Liver (tissue), 9 donors: ENCODE data around the gene ST3GAL3. TPM values are rescaled to one million over a fixed set of nuclear protein-coding genes. Genes with fewer than 3 reads are reported as not detected.

Experiments used
- DNase-seq: peaks from one replicate; pipeline ENCODE4 v3.0.0-alpha.2; 2017; ENCODE audit warnings: low spot score
- H3K27ac ChIP-seq, 2 donors: one replicate each; pipeline ENCODE4 v1.7.0; 2013; ENCODE audit warnings: inconsistent platforms in 2 of 2, low read length in 2 of 2, control low read depth in 1 of 2, low read depth in 1 of 2, mild to moderate bottlenecking in 1 of 2
- H3K27me3 ChIP-seq, 4 donors: one replicate each; pipeline versions ENCODE4 v1.6.1 to v1.7.0; 2013; ENCODE audit warnings: low read length in 3 of 4, inconsistent platforms in 1 of 4, mild to moderate bottlenecking in 1 of 4, moderate library complexity in 1 of 4; ENCODE audit not compliant: control insufficient read depth in 4 of 4, insufficient read depth in 4 of 4
- H3K36me3 ChIP-seq, 4 donors: one replicate each; pipeline versions ENCODE4 v1.6.1 to v1.7.0; 2013; ENCODE audit warnings: low read length in 3 of 4, mild to moderate bottlenecking in 3 of 4, low read depth in 1 of 4, moderate library complexity in 1 of 4; ENCODE audit not compliant: control insufficient read depth in 4 of 4, insufficient read depth in 3 of 4
- H3K4me1 ChIP-seq, 4 donors: one replicate each; pipeline versions ENCODE4 v1.6.1 to v1.7.0; 2013; ENCODE audit warnings: low read length in 3 of 4, mild to moderate bottlenecking in 3 of 4, moderate library complexity in 1 of 4; ENCODE audit not compliant: control insufficient read depth in 4 of 4, insufficient read depth in 4 of 4
- H3K4me3 ChIP-seq, 3 donors: one replicate each; pipeline versions ENCODE4 v1.6.1 to v1.7.0; 2013; ENCODE audit warnings: low read length in 3 of 3, control low read depth in 1 of 3, low read depth in 1 of 3, mild to moderate bottlenecking in 1 of 3
- H3K9ac ChIP-seq, 2 donors: one replicate each; pipeline ENCODE4 v1.7.0; 2013; ENCODE audit warnings: low read length in 2 of 2, mild to moderate bottlenecking in 2 of 2, moderate library complexity in 2 of 2, control low read depth in 1 of 2, low read depth in 1 of 2
- H3K9me3 ChIP-seq, 4 donors: one replicate each; pipeline versions ENCODE4 v1.6.1 to v1.7.0; 2013; ENCODE audit warnings: low read length in 3 of 4; ENCODE audit not compliant: control insufficient read depth in 4 of 4
- EGR1 ChIP-seq, 2 donors: IDR thresholded peaks; 2 replicates each; pipeline ENCODE4 v1.6.1; 2016 to 2018; ENCODE audit warnings: antibody characterized with exemption in 2 of 2, low read depth in 2 of 2
- FOXA1 ChIP-seq: IDR thresholded peaks from 2 replicates; pipeline ENCODE4 v1.6.1; 2016; ENCODE audit warnings: antibody characterized with exemption
- FOXA2 ChIP-seq: IDR thresholded peaks from 2 replicates; pipeline ENCODE4 v1.6.1; 2016; ENCODE audit warnings: antibody characterized with exemption
- GABPA ChIP-seq, 2 donors: IDR thresholded peaks in 1 of 2; conservative IDR thresholded peaks in 1 of 2; 2 replicates each; pipeline ENCODE4 v1.6.1; 2016; ENCODE audit warnings: antibody characterized with exemption in 2 of 2, mild to moderate bottlenecking in 1 of 2, moderate library complexity in 1 of 2
- HNF4A ChIP-seq, 2 donors: conservative IDR thresholded peaks; 2 replicates each; pipeline ENCODE4 v1.6.1; 2016; ENCODE audit warnings: antibody characterized with exemption in 2 of 2, mild to moderate bottlenecking in 2 of 2
- HNF4G ChIP-seq: IDR thresholded peaks from 2 replicates; pipeline ENCODE4 v1.6.1; 2016; ENCODE audit warnings: antibody characterized with exemption
- JUND ChIP-seq, 2 donors: IDR thresholded peaks; 2 replicates each; pipeline ENCODE4 v1.6.1; 2016; ENCODE audit warnings: antibody characterized with exemption in 2 of 2
- MAX ChIP-seq: IDR thresholded peaks from 2 replicates; pipeline ENCODE4 v1.6.1; 2016; ENCODE audit warnings: antibody characterized with exemption
- NR2F2 ChIP-seq: IDR thresholded peaks from 2 replicates; pipeline ENCODE4 v1.6.1; 2016; ENCODE audit warnings: antibody characterized with exemption
- RAD21 ChIP-seq, 2 donors: IDR thresholded peaks; 2 replicates each; pipeline ENCODE4 v1.6.1; 2016; ENCODE audit warnings: antibody characterized with exemption in 2 of 2, mild to moderate bottlenecking in 2 of 2
- REST ChIP-seq: IDR thresholded peaks from 2 replicates; pipeline ENCODE4 v1.6.1; 2016; ENCODE audit warnings: antibody characterized with exemption, mild to moderate bottlenecking
- RXRA ChIP-seq, 2 donors: IDR thresholded peaks; 2 replicates each; pipeline ENCODE4 v1.6.1; 2017 to 2018; ENCODE audit warnings: antibody characterized with exemption in 2 of 2, mild to moderate bottlenecking in 1 of 2
- SP1 ChIP-seq: IDR thresholded peaks from 2 replicates; pipeline ENCODE4 v1.6.1; 2018; ENCODE audit warnings: antibody characterized with exemption, mild to moderate bottlenecking
- TAF1 ChIP-seq: conservative IDR thresholded peaks from 2 replicates; pipeline ENCODE4 v1.6.1; 2016; ENCODE audit warnings: antibody characterized with exemption, mild to moderate bottlenecking
- YY1 ChIP-seq: IDR thresholded peaks from 2 replicates; pipeline ENCODE4 v1.6.1; 2016; ENCODE audit warnings: antibody characterized with exemption, mild to moderate bottlenecking
- ZBTB33 ChIP-seq: IDR thresholded peaks from 2 replicates; pipeline ENCODE4 v1.6.1; 2016; ENCODE audit warnings: antibody characterized with exemption
- WGBS: extraction: QIAGEN DNeasy Blood & Tissue Kit; methylation state at CpG from one replicate; pipeline ENCODE4 v1.1.7; 2013; 5-methylcytosine and 5-hydroxymethylcytosine counted together
- polyA plus RNA-seq, 2 donors: library from polyadenylated mRNA; stranded (reverse) in 1 of 2; unstranded in 1 of 2; fragments of 200-250 nt in 1 of 2; fragments of >200 nt in 1 of 2; fragmentation: Nextera tagmentation in 1 of 2; extraction: Ambion mirVana in 1 of 2; gene quantifications; one replicate each; pipeline versions ENCODE4 v1.2.1 to v1.2.3, GENCODE V29; 2013 to 2015
- total RNA-seq, 2 donors: library from RNA; depleted of rRNA; stranded (reverse); fragments of >200 nt; gene quantifications; one replicate each; pipeline ENCODE4 v1.2.3, GENCODE V29; 2014
- TF ChIP-seq, protein P1 (sequence below): fragments of 150-350 bp; IDR thresholded peaks from 2 replicates; pipeline ENCODE4 v1.5.1; 2017; ENCODE audit warnings: improper control_type of control experiment, low read depth, low read length; ENCODE audit not compliant: missing input control
- TF ChIP-seq, protein P2 (sequence below): IDR thresholded peaks from 2 replicates; pipeline ENCODE4 v1.6.1; 2016; ENCODE audit warnings: antibody characterized with exemption
- donor health status: healthy.
- donor health status: healthy.
- donor health status: healthy.
- donor health status: healthy.
- donor health status: healthy.

The ST3GAL3 gene
- total and polyA plus RNA-seq, 4 donors: 4.9 to 11.4 (median 8.1) TPM

DNA sequence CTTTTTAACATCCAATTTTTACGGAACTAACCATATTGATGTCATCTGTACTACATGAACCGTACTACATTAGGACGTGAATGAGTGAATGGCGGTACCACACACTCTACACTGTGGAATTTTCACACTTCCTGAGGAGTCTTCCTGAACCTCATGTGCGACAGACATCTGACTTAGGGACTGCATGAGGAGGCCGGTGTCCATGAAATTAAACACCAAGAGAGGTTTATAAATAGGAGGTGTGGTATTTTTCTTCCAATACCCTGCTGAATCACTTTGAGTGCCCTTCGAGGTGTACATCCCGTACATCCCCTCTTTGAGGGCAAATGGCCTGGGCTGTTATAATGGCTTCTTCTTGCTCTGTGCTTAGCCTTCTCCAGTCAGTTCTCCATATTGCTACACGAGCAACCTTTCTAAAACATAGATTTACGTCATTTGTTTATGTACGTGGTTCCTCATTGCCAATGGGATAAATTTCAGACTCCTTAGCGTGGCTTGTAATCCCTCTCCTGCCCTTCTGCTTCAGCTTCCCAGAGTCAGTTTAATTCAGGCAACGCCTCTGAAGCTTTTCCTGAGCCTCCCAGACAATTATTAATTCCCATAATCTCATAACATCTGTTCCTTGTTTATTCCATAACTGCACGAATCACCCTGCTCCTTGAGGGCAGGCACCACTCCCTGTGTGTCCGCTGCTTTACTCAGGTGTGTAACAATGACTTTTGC, 9.4 kb downstream of the ST3GAL3 start:
- Histone ChIP-seq H3K9me3 (no peaks in the 10 kb centered on the region), H3K4me1 (no peaks in the 10 kb centered on the region), H3K27ac (no peak overlapping the region), H3K4me3 (no peak overlapping the region), H3K27me3 (no peaks in the 10 kb centered on the region), H3K36me3 (no peaks in the 10 kb centered on the region), H3K9ac (no peak overlapping the region)
- TF ChIP-seq JUND (IDR thresholded peaks at IDR 0.05): no peak
- TF ChIP-seq GABPA (IDR thresholded peaks at IDR 0.05 in 1 of 2, conservative IDR thresholded peaks at IDR 0.05 in 1 of 2): no peak
- TF ChIP-seq, protein P1, sequence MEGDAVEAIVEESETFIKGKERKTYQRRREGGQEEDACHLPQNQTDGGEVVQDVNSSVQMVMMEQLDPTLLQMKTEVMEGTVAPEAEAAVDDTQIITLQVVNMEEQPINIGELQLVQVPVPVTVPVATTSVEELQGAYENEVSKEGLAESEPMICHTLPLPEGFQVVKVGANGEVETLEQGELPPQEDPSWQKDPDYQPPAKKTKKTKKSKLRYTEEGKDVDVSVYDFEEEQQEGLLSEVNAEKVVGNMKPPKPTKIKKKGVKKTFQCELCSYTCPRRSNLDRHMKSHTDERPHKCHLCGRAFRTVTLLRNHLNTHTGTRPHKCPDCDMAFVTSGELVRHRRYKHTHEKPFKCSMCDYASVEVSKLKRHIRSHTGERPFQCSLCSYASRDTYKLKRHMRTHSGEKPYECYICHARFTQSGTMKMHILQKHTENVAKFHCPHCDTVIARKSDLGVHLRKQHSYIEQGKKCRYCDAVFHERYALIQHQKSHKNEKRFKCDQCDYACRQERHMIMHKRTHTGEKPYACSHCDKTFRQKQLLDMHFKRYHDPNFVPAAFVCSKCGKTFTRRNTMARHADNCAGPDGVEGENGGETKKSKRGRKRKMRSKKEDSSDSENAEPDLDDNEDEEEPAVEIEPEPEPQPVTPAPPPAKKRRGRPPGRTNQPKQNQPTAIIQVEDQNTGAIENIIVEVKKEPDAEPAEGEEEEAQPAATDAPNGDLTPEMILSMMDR: no peak
- no peak for TF ChIP-seq RAD21 (IDR thresholded peaks at IDR 0.05)
- no peak for TF ChIP-seq HNF4A (conservative IDR thresholded peaks at IDR 0.05)
- TF ChIP-seq NR2F2: no peak
- TF ChIP-seq MAX: no peak
- no peak for TF ChIP-seq EGR1 (IDR thresholded peaks at IDR 0.05; ENCODE audit: low read depth in 2 of 2)
- TF ChIP-seq FOXA2: no peak
- TF ChIP-seq, protein P2, sequence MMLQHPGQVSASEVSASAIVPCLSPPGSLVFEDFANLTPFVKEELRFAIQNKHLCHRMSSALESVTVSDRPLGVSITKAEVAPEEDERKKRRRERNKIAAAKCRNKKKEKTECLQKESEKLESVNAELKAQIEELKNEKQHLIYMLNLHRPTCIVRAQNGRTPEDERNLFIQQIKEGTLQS: no peak
- no peak for TF ChIP-seq YY1
- no peak for TF ChIP-seq FOXA1
- no peak for TF ChIP-seq TAF1
- TF ChIP-seq RXRA (IDR thresholded peaks at IDR 0.05): no peak
- WGBS: 96% methylated on average over 15 of the region's 15 CpGs
- DNase-seq: no peak

DNA sequence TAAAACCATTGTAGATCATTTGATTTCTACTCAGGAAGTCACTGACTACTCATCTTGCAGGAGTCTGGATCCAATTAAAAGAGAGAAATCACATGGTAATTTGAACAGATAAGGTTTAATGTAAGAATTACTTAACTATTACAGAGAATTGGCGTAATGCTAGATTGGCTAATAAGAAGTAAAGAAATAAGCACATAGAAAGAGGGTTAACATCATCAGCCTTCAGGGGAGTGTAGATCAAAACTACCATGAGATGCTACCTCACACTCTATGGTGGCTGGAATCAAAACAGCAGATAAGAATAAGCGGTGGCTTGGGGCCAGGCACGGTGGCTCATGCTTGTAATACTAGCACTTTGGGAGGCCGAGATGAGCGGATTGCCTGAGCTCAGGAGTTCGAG, 11.7 kb downstream of the ST3GAL3 start:
- Histone ChIP-seq H3K27me3 (no peaks in the 10 kb centered on the region), H3K9me3 (no peaks in the 10 kb centered on the region), H3K9ac (no peak overlapping the region), H3K4me1 (no peaks in the 10 kb centered on the region), H3K4me3 (no peak overlapping the region), H3K27ac (no peak overlapping the region), H3K36me3 (no peaks in the 10 kb centered on the region)
- TF ChIP-seq HNF4G (no peak), SP1 (no peak), EGR1 (IDR thresholded peaks at IDR 0.05; ENCODE audit: low read depth in 2 of 2) (no peak), REST (no peak), GABPA (IDR thresholded peaks at IDR 0.05 in 1 of 2, conservative IDR thresholded peaks at IDR 0.05 in 1 of 2) (no peak), ZBTB33 (no peak), YY1 (no peak), HNF4A (conservative IDR thresholded peaks at IDR 0.05) (no peak), FOXA1 (no peak), TAF1 (no peak), MAX (no peak), JUND (IDR thresholded peaks at IDR 0.05) (no peak)
- TF ChIP-seq, protein P2: no peak
- TF ChIP-seq, protein P1: no peak
- no peak for DNase-seq
- WGBS: 96% methylated on average over 6 of the region's 6 CpGs
